Natural killer cell (primary cell): ENCODE data around the gene CCDC33. TPM values are rescaled to one million over a fixed set of nuclear protein-coding genes. Genes with fewer than 3 reads are reported as not detected.

Source experiments
- ATAC-seq, 3 donors: fragments of 150-1000 bp in 2 of 3; fragments of 200-7000 bp in 1 of 3; cut with Tn5 transposase; 1 replicate in 1 of 3; 2 replicates in 2 of 3; pipeline ENCODE4 v1.10.0; 2021; ENCODE audit warnings: mild to moderate bottlenecking in 2 of 3, moderate library complexity in 2 of 3
- DNase-seq, 2 donors: peaks; one replicate each; pipeline versions ENCODE4 v3.0.0 to v3.0.0-alpha.2; 2013 to 2021; ENCODE audit warnings: mixed read lengths in 1 of 2
- H3K27ac ChIP-seq: one replicate; pipeline ENCODE4 v1.5.1; 2013; ENCODE audit warnings: mild to moderate bottlenecking, low read length
- H3K27me3 ChIP-seq: one replicate; pipeline ENCODE4 v1.6.1; 2013; ENCODE audit warnings: low read length; ENCODE audit not compliant: control insufficient read depth, insufficient read depth
- H3K36me3 ChIP-seq: one replicate; pipeline ENCODE4 v1.6.1; 2013; ENCODE audit warnings: low read length; ENCODE audit not compliant: control insufficient read depth, insufficient read depth
- H3K4me1 ChIP-seq: one replicate; pipeline ENCODE4 v1.6.1; 2013; ENCODE audit warnings: low read length; ENCODE audit not compliant: control insufficient read depth, insufficient read depth
- H3K4me3 ChIP-seq: one replicate; pipeline ENCODE4 v1.5.1; 2013; ENCODE audit warnings: low read length
- H3K9me3 ChIP-seq: one replicate; pipeline ENCODE4 v1.6.1; 2013; ENCODE audit warnings: low read length; ENCODE audit not compliant: control insufficient read depth, insufficient read depth
- H3K27ac Mint-ChIP-seq, 2 donors: one replicate each; pipeline ENCODE4 v1.8.0; 2022; ENCODE audit warnings: mild to moderate bottlenecking in 2 of 2, mixed read lengths in 2 of 2, moderate library complexity in 1 of 2
- H3K27me3 Mint-ChIP-seq, 2 donors: one replicate each; pipeline ENCODE4 v1.8.0; 2022; ENCODE audit warnings: low read depth in 2 of 2, mixed read lengths in 2 of 2
- H3K36me3 Mint-ChIP-seq: one replicate; pipeline ENCODE4 v1.8.0; 2022; ENCODE audit warnings: mixed read lengths
- H3K4me1 Mint-ChIP-seq, 2 donors: one replicate each; pipeline ENCODE4 v1.8.0; 2022; ENCODE audit warnings: mixed read lengths in 2 of 2
- H3K4me3 Mint-ChIP-seq: one replicate; pipeline ENCODE4 v1.8.0; 2022; ENCODE audit warnings: mild to moderate bottlenecking, moderate library complexity, mixed read lengths
- H3K9me3 Mint-ChIP-seq, 2 donors: one replicate each; pipeline ENCODE4 v1.8.0; 2022; ENCODE audit warnings: mixed read lengths in 2 of 2
- WGBS: methylation state at CpG from one replicate; pipeline ENCODE4 v1.1.7; 2013; ENCODE audit warnings: missing lambda C conversion rate; ENCODE audit not compliant: insufficient coverage; 5-methylcytosine and 5-hydroxymethylcytosine counted together
- intact Hi-C: fragments of 100-400 bp; cut with micrococcal nuclease; formaldehyde crosslinking; loops from one replicate; pipeline ENCODE4 v1.14.2; 2022
- total RNA-seq, 4 donors: library from RNA; stranded (reverse); fragments of 120-200 nt in 1 of 4; gene quantifications; one replicate each; pipeline versions ENCODE4 v1.2.3 to v1.2.4, GENCODE V29; 2013 to 2022
- TF ChIP-seq, protein P1 (sequence below): fragments of 200-600 bp; IDR thresholded peaks from one replicate; pipeline ENCODE4 v1.8.0; 2022; ENCODE audit warnings: antibody characterized with exemption

The CCDC33 gene
- total RNA-seq, 3 donors from 2014 or later (not counting 1 experiment from before 2014, with no cell fraction given): not detected

DNA sequence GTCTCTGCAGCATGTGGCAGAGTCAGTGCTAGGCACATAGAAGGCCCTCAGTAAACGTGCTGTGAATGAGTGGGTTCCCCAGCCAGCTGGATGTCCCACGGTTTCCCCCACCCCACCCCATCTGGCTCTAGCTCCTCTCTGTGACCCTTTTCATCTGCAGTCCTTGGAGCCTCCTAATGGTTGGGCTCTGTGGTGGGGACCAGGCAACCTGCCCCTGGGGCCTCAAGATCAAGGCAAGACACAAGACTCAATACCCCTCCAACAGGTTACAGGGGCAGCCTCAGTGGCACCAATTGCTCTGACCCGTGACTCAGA, 148.4 kb downstream of the CCDC33 start:
- DNase-seq (no peak), ATAC-seq (no peak)
- Histone ChIP-seq H3K27me3 (no peaks in the 10 kb centered on the region), H3K4me1 (peaks cover 49% of the 10 kb centered on the region), H3K4me3 (no peak overlapping the region), H3K36me3 (no peaks in the 10 kb centered on the region), H3K27ac (peak overlapping the region; percentile 79), H3K9me3 (no peaks in the 10 kb centered on the region)
- Mint-ChIP-seq H3K36me3 (no peaks in the 10 kb centered on the region), H3K27me3 (no peaks in the 10 kb centered on the region), H3K4me3 (no peak overlapping the region), H3K9me3 (no peaks in the 10 kb centered on the region), H3K27ac (peak overlapping the region in 1 of 2 donors; percentile 7), H3K4me1 (peaks cover 11 to 16% of the 10 kb centered on the region in 2 donors)
- intact Hi-C loops: no loop called here
- TF ChIP-seq, protein P1, sequence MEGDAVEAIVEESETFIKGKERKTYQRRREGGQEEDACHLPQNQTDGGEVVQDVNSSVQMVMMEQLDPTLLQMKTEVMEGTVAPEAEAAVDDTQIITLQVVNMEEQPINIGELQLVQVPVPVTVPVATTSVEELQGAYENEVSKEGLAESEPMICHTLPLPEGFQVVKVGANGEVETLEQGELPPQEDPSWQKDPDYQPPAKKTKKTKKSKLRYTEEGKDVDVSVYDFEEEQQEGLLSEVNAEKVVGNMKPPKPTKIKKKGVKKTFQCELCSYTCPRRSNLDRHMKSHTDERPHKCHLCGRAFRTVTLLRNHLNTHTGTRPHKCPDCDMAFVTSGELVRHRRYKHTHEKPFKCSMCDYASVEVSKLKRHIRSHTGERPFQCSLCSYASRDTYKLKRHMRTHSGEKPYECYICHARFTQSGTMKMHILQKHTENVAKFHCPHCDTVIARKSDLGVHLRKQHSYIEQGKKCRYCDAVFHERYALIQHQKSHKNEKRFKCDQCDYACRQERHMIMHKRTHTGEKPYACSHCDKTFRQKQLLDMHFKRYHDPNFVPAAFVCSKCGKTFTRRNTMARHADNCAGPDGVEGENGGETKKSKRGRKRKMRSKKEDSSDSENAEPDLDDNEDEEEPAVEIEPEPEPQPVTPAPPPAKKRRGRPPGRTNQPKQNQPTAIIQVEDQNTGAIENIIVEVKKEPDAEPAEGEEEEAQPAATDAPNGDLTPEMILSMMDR: no peak
- WGBS: 49% methylated on average over 3 of the region's 3 CpGs

DNA sequence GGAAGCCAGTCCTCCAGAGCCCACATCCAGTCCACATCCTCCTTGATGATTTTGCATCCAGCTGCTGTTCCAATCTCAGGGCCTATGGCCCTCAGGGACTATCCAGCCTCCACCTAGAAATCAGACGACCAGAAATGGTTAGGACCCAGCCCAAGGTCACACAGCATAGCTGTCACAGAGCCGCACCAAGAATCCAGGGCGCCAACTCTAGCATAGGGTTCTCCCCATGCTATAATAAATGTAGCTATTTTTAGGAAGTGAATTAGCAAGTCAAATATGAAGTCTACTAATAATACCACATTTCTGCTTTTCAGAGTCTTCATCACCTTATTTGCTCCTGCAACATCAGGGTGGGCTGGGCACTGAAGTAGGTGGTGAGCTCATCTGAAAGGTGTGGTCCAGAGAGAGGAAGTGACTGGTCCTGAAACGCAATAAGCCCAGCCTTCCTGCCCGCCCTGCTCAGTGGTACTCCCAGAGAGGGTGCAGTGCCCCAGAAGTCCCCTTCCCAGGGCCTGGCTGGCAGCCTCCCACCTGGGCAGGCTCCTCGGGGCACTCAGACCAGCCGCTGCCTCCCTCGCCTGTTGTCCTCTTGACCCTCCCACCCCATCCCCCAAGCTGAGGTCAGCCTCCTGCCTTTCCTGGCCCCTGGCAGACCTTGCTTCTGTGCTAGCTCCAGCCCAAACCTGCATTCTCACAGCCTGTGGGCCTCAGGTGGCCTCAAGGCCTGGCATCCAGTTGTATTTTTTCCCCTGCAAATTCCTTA, 148.9 kb downstream of the CCDC33 start:
- Mint-ChIP-seq H3K27ac (peak overlapping the region in 1 of 2 donors; percentile 7), H3K4me1 (peaks cover 11 to 16% of the 10 kb centered on the region in 2 donors), H3K27me3 (no peaks in the 10 kb centered on the region), H3K36me3 (no peaks in the 10 kb centered on the region), H3K9me3 (no peaks in the 10 kb centered on the region), H3K4me3 (no peak overlapping the region)
- Histone ChIP-seq H3K4me1 (peaks cover 49% of the 10 kb centered on the region), H3K36me3 (no peaks in the 10 kb centered on the region), H3K27ac (peak overlapping the region; percentile 79), H3K27me3 (no peaks in the 10 kb centered on the region), H3K4me3 (no peak overlapping the region), H3K9me3 (no peaks in the 10 kb centered on the region)
- ATAC-seq (peak; percentile 71 to 80 (median 78)), DNase-seq (peak in 1 of 2 donors; percentile 64)
- intact Hi-C loops: no loop called here
- TF ChIP-seq, protein P1: no peak
- 30% methylated on average over 7 of the region's 8 CpGs for WGBS

DNA sequence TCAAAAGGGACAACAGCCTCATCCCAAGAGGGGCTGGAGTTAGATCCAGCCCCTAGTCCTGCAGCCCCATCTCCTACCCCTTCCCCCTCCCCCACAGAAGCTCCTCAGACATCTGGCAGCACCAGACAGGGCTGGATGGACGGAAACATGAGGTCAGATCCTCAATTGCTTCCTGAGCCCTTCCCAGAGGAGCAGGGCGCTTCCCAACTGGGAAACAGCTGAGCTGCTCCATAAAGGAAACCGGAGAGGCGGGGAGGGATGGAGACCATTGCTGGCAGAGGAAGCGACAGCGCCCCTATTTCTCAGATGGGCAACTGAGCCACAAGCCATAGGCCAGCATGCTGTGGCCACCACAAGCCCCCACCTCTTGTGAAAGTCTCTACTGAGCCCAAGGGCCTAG, 149.6 kb downstream of the CCDC33 start:
- H3K9me3 ChIP-seq: no peaks in the 10 kb centered on the region
- intact Hi-C loops: no loop called here
- 95% methylated on average over 6 of the region's 6 CpGs for WGBS
- ATAC-seq (no peak), DNase-seq (no peak)
- Mint-ChIP-seq H3K4me3 (no peak overlapping the region), H3K27ac (no peak overlapping the region), H3K9me3 (no peaks in the 10 kb centered on the region), H3K4me1 (peaks cover 11 to 20% of the 10 kb centered on the region in 2 donors), H3K27me3 (no peaks in the 10 kb centered on the region), H3K36me3 (no peaks in the 10 kb centered on the region)
- H3K4me3 ChIP-seq: no peak overlapping the region
- TF ChIP-seq, protein P1: no peak
- peak overlapping the region; percentile 79 for H3K27ac ChIP-seq
- no peaks in the 10 kb centered on the region for H3K27me3 ChIP-seq
- H3K4me1 ChIP-seq: peaks cover 53% of the 10 kb centered on the region
- no peaks in the 10 kb centered on the region for H3K36me3 ChIP-seq

Other genes with a start within 250 kb of the CCDC33 start
- gene STOML1, start 244.0 kb upstream of the CCDC33 start, total RNA-seq: 1 to 10 TPM; 5.6 to 8.2 (median 7.0) TPM
- gene PML, start 241.6 kb upstream of the CCDC33 start, total RNA-seq: 10 to 100 TPM; 65.8 to 68.7 (median 67.6) TPM
- gene GOLGA6A, start 153.8 kb upstream of the CCDC33 start, total RNA-seq: under 1 TPM in 2 of 3 donors, not detected in 1; 0.16 to 0.82 TPM
- gene ISLR2, start 105.7 kb upstream of the CCDC33 start, total RNA-seq: not detected
- not detected for gene ISLR, start 62.6 kb upstream of the CCDC33 start, total RNA-seq
- not detected for gene STRA6, start 33.5 kb upstream of the CCDC33 start, total RNA-seq
- gene CYP11A1, start 131.3 kb downstream of the CCDC33 start, total RNA-seq: 1 to 10 TPM in 1 of 3 donors, not detected in 2; 5.1 TPM
- gene SEMA7A, start 197.6 kb downstream of the CCDC33 start, total RNA-seq: 10 to 100 TPM in 1 of 3 donors, 1 to 10 TPM in 2; 4.7 to 46.2 (median 9.0) TPM
- gene UBL7, start 224.8 kb downstream of the CCDC33 start, total RNA-seq: 10 to 100 TPM; 25.1 to 38.7 (median 29.0) TPM